Measurements from ENCODE around the gene NSUN2. TPM values are rescaled to one million over a fixed set of nuclear protein-coding genes. Genes with fewer than 3 reads are reported as not detected.

NSUN2 gene
- total RNA-seq, 2 donors from 2014 or later: 42.2 to 52.6 TPM

- H3K4me3 ChIP-seq: no peak overlapping the region
Measured at GRCh38 chr5:6676702-6677101, 43.9 kb upstream of the NSUN2 start.

DNA sequence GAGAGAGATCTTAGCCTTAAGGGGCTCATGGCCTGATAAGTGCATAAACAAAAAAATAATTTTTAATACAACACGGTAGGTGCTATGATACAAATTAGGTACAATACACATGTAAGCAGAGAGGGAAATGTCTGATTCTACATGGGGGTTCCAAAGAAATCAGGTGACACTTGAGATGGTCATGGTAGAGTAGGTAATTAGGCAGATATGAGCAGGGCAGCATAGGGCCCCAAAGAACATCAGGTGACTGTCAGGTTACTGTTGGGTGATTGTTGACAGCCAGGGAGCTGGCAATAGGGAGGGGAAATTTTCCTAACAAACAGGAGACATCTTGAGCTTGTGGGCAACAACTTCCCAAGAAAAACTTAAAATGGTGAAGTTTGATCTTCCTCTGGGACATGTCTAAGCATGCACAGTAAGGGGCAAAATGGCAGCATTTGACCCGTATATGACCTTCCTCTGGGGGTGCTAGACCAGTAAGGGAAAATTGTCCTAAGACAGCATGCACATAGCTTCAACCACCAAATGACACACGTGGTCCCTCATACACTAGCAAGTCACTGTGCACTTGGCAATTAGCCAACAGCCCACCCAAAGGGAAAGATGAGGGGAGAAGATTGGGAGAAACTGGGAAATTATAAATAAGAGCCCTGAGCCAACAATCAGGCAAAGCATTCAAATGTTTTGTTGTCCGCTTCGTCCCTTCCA lies 43.1 kb upstream of the NSUN2 start:
- H3K4me1 ChIP-seq (ENCODE audit: control insufficient read depth in 1 of 2, low read depth in 2 of 2): no peaks in the 10 kb centered on the region
- no peak for TF ChIP-seq CTCF (IDR thresholded peaks at IDR 0.05)
- DNase-seq (ENCODE audit: low spot score) (no peak), ATAC-seq (ENCODE audit: insufficient number of reproducible peaks, low FRiP score, low read depth) (no peak)
- no peak overlapping the region for H3K27ac ChIP-seq
- H3K27me3 ChIP-seq (replicated peaks; ENCODE audit: insufficient read depth): no peaks in the 10 kb centered on the region
- H3K36me3 ChIP-seq: no peaks in the 10 kb centered on the region
- H3K4me3 ChIP-seq: no peak overlapping the region
- H3K9me3 ChIP-seq: no peaks in the 10 kb centered on the region

More at GRCh38 chr5:6676702-6677101, 43.9 kb upstream of the NSUN2 start:
- ATAC-seq (ENCODE audit: insufficient number of reproducible peaks, low FRiP score, low read depth) (no peak), DNase-seq (ENCODE audit: low spot score) (no peak)
- H3K36me3 ChIP-seq: no peaks in the 10 kb centered on the region
- no peaks in the 10 kb centered on the region for H3K27me3 ChIP-seq (replicated peaks; ENCODE audit: insufficient read depth)
- TF ChIP-seq CTCF (IDR thresholded peaks at IDR 0.05): no peak
- H3K27ac ChIP-seq: no peak overlapping the region
- H3K4me1 ChIP-seq (ENCODE audit: control insufficient read depth in 1 of 2, low read depth in 2 of 2): no peaks in the 10 kb centered on the region
- H3K9me3 ChIP-seq: no peaks in the 10 kb centered on the region

- Histone ChIP-seq H3K27me3 (replicated peaks; ENCODE audit: insufficient read depth) (no peaks in the 10 kb centered on the region), H3K36me3 (no peaks in the 10 kb centered on the region), H3K4me1 (ENCODE audit: control insufficient read depth in 1 of 2, low read depth in 2 of 2) (no peaks in the 10 kb centered on the region), H3K9me3 (no peaks in the 10 kb centered on the region), H3K4me3 (no peak overlapping the region), H3K27ac (no peak overlapping the region)
- DNase-seq (ENCODE audit: low spot score) (no peak), ATAC-seq (ENCODE audit: insufficient number of reproducible peaks, low FRiP score, low read depth) (no peak)
- no peak for TF ChIP-seq CTCF (IDR thresholded peaks at IDR 0.05)
Measured at GRCh38 chr5:6674886-6675285, 42.0 kb upstream of the NSUN2 start.

- no peak for DNase-seq (ENCODE audit: low spot score)
- Histone ChIP-seq H3K36me3 (no peaks in the 10 kb centered on the region), H3K27me3 (replicated peaks; ENCODE audit: insufficient read depth) (no peaks in the 10 kb centered on the region), H3K9me3 (no peaks in the 10 kb centered on the region), H3K27ac (no peak overlapping the region), H3K4me3 (no peak overlapping the region), H3K4me1 (ENCODE audit: control insufficient read depth in 1 of 2, low read depth in 2 of 2) (no peaks in the 10 kb centered on the region)
- no peak for TF ChIP-seq CTCF (IDR thresholded peaks at IDR 0.05)
- ATAC-seq (ENCODE audit: insufficient number of reproducible peaks, low FRiP score, low read depth): no peak
Measured at GRCh38 chr5:6674421-6674820, 41.6 kb upstream of the NSUN2 start.

GRCh38 chr5:6673963-6674362 lies 41.1 kb upstream of the NSUN2 start:
- H3K36me3 ChIP-seq: no peaks in the 10 kb centered on the region
- ATAC-seq (ENCODE audit: insufficient number of reproducible peaks, low FRiP score, low read depth): no peak
- H3K9me3 ChIP-seq: no peaks in the 10 kb centered on the region
- no peaks in the 10 kb centered on the region for H3K27me3 ChIP-seq (replicated peaks; ENCODE audit: insufficient read depth)
- no peak overlapping the region for H3K4me3 ChIP-seq
- TF ChIP-seq CTCF (IDR thresholded peaks at IDR 0.05): no peak
- no peak for DNase-seq (ENCODE audit: low spot score)
- H3K4me1 ChIP-seq (ENCODE audit: control insufficient read depth in 1 of 2, low read depth in 2 of 2): no peaks in the 10 kb centered on the region
- no peak overlapping the region for H3K27ac ChIP-seq

Data from thoracic aorta (tissue), 2 donors.